ENCODE results near the gene UGT1A7.
"Not testable (repeated sequence)": the region's sequence is repeated elsewhere in the genome, so short reads cannot be mapped to it uniquely, and the experiment has no call there.

Gene UGT1A7

GRCh38 chr2:233681521-233682099 lies at the start of gene UGT1A7:
TSS of gene UGT1A7 (plus strand) at chr2:233681901. CDS start at chr2:233681938, 37 bp downstream.
- no peak for DNase-seq (ENCODE audit: low read depth in 3 of 3)

GRCh38 chr2:233636306-233636705 lies 45.4 kb upstream of the UGT1A7 start, which contains the start of gene UGT1A10:
TSS of gene UGT1A10 (plus strand) at chr2:233636448. CDS start at chr2:233636523, 75 bp downstream.
- not testable (repeated sequence) for DNase-seq (ENCODE audit: low read depth in 3 of 3)

GRCh38 chr2:233638836-233639235 lies 42.9 kb upstream of the UGT1A7 start:
- no peak for DNase-seq (ENCODE audit: low read depth in 3 of 3)

DNA sequence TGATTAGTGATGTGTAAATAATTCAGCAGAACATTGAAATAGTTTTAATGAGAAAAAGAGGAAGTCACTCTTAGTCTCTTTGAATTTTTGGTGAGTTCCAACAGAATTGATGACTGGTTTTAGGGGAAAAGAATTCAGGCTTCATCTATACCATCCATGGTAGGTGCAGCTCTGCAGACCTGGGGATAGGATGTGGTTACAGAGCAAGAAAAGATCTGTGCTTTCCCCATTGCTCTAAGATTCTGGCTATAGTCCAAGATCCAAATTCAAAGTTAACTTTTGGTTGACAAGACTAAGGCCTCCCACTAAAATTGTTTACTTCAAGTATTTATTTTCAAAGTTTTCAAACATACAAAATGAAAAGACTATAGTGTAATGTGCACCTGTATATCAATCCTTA lies 41.8 kb upstream of the UGT1A7 start:
- DNase-seq (ENCODE audit: low read depth in 3 of 3), result no peak

GRCh38 chr2:233643128-233643527 lies 38.6 kb upstream of the UGT1A7 start:
- DNase-seq (ENCODE audit: low read depth in 3 of 3), result no peak

- DNase-seq (ENCODE audit: low read depth in 3 of 3), result not testable (repeated sequence)
Observed at GRCh38 chr2:233646033-233646432, 35.7 kb upstream of the UGT1A7 start.

- no peak for DNase-seq (ENCODE audit: low read depth in 3 of 3)
Observed at GRCh38 chr2:233650981-233651380, 30.7 kb upstream of the UGT1A7 start.

GRCh38 chr2:233651430-233651829 lies 30.3 kb upstream of the UGT1A7 start:
- DNase-seq (ENCODE audit: low read depth in 3 of 3), result no peak

DNA sequence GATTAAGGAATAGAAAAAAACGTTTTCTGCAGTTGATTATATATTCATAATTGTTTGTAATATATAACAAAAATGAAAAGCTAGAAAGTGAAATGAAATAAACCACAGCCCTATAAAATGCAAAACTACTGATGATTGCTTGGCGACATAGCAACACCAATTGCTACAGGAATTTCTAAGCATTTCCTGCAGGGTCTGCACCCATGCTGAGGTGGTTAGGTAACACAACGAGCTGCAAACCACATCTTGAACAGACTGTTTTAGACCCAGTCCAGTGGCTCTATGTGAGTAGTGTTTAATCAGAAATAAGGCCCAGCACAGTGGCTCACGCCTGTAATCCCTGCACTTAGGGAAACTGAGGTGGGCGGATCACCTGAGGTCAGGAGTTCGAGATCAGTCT lies 27.2 kb upstream of the UGT1A7 start:
- DNase-seq (ENCODE audit: low read depth in 3 of 3), result no peak

- DNase-seq (ENCODE audit: low read depth in 3 of 3), result no peak
Observed at GRCh38 chr2:233655043-233655442, 26.7 kb upstream of the UGT1A7 start.

DNA sequence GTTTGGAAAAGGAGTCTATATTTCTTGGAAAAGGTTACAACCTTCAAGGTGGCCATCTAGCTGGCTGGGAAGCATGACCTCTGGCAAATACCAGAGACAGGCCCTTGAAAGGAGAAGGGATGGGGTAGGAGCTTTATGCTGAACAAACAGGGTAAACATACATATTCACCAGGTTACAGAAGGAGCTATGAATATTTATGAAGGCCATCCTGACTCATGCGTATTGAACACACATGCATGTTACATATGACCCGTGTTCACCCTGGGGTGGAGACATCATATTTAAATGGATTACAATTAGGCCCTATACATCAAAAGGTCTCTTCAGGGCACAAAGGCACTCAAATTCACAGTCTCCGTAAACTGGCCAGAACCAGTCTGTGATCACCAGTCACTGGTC lies 25.8 kb upstream of the UGT1A7 start:
- not testable (repeated sequence) for DNase-seq (ENCODE audit: low read depth in 3 of 3)

DNA sequence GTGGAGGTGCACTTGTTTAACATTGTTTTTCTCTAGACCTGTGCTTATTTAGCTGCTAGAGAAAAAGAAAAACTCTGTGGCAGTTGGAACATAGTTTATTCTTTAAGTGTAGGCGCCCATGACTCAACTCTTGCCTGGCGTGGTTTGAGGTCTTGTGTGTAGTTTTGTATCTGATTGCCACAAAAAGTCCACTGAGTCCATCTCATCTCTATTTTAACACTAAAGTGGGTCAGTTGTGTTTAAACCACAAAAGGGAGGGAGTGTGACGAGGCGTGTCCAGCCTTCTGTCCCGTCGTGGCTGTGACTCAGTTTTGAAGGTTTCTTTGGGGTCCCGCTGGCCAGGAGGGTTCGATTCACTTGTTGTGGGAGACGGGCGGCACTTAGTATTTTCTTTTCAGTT lies 25.3 kb upstream of the UGT1A7 start:
- DNase-seq (ENCODE audit: low read depth in 3 of 3), result no peak

DNA sequence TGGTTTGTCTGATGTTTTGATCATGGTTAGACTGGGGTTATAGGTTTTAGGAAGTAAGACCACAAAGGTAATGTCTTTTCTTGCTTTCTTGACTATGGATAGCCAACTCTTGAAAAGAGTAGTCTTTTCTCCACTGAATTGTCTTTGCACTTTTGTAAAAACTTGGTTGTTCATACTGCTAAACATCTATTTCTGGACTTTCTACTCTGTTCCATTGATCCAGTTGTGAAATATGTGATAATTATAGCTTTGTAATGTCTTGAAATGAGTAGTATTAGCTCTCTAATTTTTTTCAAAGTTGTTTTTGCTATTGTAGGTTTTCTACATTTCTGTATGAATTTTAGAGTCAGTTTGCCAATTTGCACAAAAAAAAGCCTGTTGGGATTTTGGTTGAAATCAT lies 23.1 kb upstream of the UGT1A7 start:
- DNase-seq (ENCODE audit: low read depth in 3 of 3), result no peak

DNA sequence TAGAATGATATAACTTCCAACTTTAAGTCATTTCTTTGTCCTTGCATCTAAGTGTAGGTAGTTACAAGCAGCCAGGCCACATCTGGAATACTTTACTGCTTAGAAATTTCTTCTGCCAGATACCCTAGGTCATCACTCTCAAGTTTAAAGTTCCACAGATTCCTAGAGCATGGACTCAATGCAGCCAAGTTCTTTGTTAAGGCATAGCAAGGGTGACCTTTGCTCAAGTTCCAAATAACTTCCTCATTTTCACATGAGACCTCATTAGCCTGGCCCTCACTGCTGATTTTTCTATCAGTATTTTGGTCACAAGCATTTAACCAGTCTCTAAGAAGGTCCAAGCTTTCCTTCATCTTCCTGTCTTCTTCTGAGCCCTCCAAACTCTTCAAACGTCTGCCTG lies 17.8 kb upstream of the UGT1A7 start:
- DNase-seq (ENCODE audit: low read depth in 3 of 3), result no peak

GRCh38 chr2:233668605-233669260 lies 13.0 kb upstream of the UGT1A7 start:
- no peak for DNase-seq (ENCODE audit: low read depth in 3 of 3)

- no peak for DNase-seq (ENCODE audit: low read depth in 3 of 3)
Observed at GRCh38 chr2:233671290-233672161, 10.2 kb upstream of the UGT1A7 start, which contains the start of gene UGT1A9. TSS of gene UGT1A9 (plus strand) at chr2:233671898. CDS start at chr2:233671935, 37 bp downstream.

GRCh38 chr2:233672886-233673285 lies 8.8 kb upstream of the UGT1A7 start:
- DNase-seq (ENCODE audit: low read depth in 3 of 3), result no peak

DNA sequence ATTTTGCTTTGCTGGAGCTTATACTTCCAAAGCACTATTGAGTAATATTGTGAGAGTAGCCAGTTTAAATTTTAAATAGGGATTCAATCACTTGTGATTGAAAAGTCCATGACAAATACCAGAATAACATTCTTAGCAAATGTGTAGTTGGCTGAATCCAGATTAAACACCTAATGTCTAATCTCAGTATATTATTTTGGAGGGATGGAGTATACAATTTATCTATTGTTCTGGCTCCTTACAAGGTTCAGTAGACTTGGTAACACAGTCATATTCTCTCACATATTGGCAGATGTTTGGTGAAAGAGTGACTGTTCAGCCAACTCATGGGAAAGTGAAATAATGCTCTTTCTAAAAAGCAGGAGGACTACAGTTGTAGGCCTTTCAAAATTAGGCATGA lies 7.8 kb upstream of the UGT1A7 start:
- DNase-seq (ENCODE audit: low read depth in 3 of 3), result no peak

DNA sequence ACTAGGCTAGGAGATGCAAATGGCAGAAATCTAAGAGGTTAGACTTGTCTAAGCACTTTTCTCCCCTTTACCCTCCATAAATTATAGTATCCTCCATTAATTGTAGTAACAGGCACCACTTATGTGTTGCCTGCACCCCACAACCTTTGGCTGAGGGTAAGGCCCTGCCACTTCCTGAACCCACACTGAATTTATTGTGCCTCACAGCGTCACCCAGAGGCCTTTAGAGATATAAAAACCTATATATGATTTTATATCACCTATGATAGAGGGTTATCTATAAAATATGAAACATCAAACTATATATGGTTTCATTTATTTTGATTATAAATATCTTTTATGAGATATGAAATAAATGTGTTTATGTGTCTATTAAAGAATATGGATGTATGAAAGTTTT lies 7.4 kb upstream of the UGT1A7 start:
- no peak for DNase-seq (ENCODE audit: low read depth in 3 of 3)

DNA sequence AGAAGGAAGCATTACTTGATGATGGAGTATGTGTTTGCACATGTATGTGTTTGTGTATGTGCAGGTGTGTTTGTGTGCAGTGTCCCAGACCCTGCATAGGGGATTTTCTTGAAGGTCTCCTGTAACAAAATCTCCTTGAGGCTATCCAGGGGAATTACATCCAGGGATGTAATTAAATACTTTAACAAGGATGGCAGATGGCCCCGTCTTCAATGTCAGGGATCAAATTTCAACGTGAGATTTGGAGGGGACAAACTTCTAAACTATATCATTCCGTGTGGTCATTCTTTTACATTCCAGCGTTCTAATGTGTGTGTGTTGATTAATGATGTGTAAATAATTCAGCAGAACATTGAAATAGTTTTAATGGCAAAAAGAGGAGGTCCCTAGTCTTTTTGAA lies 6.7 kb upstream of the UGT1A7 start:
- DNase-seq (ENCODE audit: low read depth in 3 of 3), result no peak

DNA sequence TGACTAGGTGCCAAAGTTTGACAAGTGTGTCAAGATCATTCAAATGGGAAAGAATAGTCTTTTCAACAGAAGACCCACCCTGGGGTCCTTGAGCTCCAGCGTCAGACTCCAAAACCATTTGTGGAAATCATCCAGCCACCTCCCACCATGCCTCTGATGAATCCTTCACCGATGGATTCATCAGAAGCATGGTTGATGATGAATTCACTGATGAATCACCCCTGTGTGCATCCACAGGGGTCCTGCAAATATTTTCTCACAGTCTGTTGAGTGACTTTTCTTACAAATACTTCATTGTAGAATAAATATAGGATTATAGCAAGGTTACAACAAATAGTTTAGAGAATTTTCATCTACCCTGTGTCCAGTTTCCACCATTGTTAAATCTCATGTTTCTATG lies 5.7 kb upstream of the UGT1A7 start:
- no peak for DNase-seq (ENCODE audit: low read depth in 3 of 3)

DNA sequence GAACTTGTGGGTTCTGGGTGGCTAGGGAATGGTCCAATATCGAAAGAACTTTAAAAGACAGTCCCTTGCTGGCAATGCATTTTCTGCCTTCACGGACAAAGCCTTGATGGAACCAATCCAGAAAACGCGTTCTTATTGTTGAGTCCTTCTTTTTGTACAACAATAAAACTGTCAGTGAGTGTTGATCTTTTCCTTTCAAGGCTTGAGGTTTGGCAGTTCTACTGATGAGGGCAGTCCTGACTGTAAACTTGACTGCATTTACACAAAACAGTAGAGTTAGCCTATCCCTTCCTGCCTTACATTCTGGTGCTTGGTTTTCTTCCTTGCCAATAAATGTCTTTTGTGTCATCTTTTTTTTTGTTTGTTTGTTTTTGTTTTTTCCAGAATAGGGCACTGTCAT lies 2.5 kb upstream of the UGT1A7 start:
- DNase-seq (ENCODE audit: low read depth in 3 of 3), result no peak
